ENCODE results near the gene TTN.

The TTN gene

GRCh38 chr2:178542161-178542560, 265.1 kb downstream of the TTN start:
- no peak for DNase-seq (ENCODE audit: low read depth)
- H3K4me3 ChIP-seq (ENCODE audit: low read depth, low read length), result no peak overlapping the region
- TF ChIP-seq, protein P1, sequence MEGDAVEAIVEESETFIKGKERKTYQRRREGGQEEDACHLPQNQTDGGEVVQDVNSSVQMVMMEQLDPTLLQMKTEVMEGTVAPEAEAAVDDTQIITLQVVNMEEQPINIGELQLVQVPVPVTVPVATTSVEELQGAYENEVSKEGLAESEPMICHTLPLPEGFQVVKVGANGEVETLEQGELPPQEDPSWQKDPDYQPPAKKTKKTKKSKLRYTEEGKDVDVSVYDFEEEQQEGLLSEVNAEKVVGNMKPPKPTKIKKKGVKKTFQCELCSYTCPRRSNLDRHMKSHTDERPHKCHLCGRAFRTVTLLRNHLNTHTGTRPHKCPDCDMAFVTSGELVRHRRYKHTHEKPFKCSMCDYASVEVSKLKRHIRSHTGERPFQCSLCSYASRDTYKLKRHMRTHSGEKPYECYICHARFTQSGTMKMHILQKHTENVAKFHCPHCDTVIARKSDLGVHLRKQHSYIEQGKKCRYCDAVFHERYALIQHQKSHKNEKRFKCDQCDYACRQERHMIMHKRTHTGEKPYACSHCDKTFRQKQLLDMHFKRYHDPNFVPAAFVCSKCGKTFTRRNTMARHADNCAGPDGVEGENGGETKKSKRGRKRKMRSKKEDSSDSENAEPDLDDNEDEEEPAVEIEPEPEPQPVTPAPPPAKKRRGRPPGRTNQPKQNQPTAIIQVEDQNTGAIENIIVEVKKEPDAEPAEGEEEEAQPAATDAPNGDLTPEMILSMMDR (conservative IDR thresholded peaks at IDR 0.05; ENCODE audit: low read depth, low read length), result no peak

DNA sequence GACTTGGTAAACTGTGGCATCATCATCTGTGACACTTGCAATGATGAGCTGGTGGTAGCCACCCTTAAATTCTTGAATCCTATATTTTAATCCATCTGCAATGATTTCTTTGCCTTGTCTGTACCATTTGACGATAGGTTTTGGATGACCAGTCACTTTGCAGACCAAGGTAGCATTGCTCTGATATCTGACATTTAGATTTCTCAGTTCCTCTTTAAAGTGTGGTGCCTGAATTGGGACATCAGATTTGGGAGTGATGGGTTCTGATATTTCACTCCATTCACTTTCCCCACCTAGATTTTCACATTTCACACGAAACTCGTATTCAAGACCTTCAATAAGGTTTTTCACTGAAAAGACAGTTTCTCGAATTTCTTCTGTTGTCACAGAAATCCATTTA, 271.2 kb downstream of the TTN start:
- TF ChIP-seq, protein P1 (conservative IDR thresholded peaks at IDR 0.05; ENCODE audit: low read depth, low read length), result no peak
- H3K4me3 ChIP-seq (ENCODE audit: low read depth, low read length), result no peak overlapping the region
- no peak for DNase-seq (ENCODE audit: low read depth)

DNA sequence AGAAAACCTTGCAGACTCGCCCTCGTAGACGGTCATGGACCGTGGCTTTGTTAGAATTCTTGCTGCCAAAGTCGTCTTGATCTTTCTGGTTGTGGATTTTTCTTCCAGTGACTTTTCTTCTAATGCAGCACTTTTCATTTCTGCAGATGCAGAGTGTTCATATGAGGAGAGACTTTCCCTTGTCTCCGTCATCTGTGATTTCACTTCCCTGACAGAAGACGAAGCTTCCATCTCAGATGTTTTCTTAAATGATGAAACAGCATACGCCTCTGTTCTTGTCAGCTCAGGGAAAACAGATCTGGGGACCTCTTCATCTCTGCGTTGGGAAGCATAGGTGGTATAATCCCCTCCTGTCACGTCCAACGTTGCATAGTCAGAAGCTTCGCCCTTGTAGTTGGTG, 276.1 kb downstream of the TTN start:
- H3K4me3 ChIP-seq (ENCODE audit: low read depth, low read length), result no peak overlapping the region
- TF ChIP-seq, protein P1 (conservative IDR thresholded peaks at IDR 0.05; ENCODE audit: low read depth, low read length), result no peak
- no peak for DNase-seq (ENCODE audit: low read depth)

DNA sequence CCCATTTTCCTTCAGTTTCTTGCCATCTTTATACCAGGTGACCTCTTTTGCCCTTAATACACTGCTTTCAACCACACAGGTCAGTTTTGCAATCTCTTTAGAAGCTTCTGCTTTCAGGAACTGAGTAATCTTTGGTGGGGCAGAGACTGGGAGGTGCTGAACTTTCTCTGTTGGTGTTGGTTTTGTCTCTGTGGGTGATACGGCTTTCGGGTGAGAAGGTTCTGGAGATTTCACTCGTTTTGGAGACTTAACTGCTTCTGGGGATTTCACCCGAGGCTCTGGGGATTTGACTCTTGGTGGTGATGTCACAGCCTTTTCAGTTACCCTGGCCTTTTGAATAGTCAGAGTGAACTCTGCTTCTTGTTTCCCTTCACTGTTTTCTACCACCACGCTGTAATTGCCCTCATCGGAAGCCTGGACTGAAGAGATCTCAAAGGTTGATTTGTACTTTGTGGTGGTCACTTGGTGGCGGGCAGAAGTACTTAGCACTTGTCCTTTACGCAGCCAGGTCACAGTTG, 276.5 kb downstream of the TTN start:
- TF ChIP-seq, protein P1 (conservative IDR thresholded peaks at IDR 0.05; ENCODE audit: low read depth, low read length), result no peak
- peak; percentile 25 for DNase-seq (ENCODE audit: low read depth)
- H3K4me3 ChIP-seq (ENCODE audit: low read depth, low read length), result no peak overlapping the region

DNA sequence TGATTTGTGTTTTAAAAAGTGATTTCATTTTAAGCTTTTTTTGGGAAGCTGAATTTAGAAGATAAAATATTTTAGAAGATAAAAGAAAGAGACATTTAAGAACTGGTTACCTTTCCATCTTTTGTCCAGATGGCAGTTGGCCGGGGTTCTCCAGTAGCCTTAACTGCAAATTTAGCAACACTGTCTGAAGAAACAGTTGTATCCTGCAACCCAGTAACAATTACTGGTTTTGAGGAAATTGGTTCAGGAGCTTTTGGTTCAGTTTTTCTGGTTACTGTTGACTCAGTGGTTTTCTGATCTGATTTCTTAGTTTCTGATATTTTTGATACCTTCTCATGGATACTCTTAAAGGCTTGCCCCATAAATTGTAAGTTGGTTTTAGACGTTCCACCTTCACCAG, 277.1 kb downstream of the TTN start:
- TF ChIP-seq, protein P1 (conservative IDR thresholded peaks at IDR 0.05; ENCODE audit: low read depth, low read length), result no peak
- no peak overlapping the region for H3K4me3 ChIP-seq (ENCODE audit: low read depth, low read length)
- DNase-seq (ENCODE audit: low read depth), result no peak

DNA sequence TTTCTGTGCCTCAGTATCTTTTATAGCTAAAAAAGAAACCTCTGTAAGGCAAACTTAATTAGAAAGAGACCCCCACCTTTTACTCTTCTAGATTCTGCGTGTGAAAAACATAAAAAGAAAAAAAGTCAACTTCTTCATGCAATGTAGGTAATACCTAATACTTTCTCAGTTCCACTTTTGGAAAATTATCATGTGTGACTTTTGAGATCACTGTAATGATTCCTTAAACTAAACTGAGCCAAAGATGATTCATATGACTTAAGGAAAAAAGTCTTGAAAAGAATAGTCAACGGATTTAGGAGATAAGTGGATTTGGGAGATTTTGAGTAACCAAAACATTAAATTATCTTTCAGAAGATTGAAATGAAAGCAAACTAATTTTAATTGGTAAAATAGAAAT, 278.0 kb downstream of the TTN start:
- TF ChIP-seq, protein P1 (conservative IDR thresholded peaks at IDR 0.05; ENCODE audit: low read depth, low read length), result no peak
- DNase-seq (ENCODE audit: low read depth), result no peak
- H3K4me3 ChIP-seq (ENCODE audit: low read depth, low read length), result no peak overlapping the region

DNA sequence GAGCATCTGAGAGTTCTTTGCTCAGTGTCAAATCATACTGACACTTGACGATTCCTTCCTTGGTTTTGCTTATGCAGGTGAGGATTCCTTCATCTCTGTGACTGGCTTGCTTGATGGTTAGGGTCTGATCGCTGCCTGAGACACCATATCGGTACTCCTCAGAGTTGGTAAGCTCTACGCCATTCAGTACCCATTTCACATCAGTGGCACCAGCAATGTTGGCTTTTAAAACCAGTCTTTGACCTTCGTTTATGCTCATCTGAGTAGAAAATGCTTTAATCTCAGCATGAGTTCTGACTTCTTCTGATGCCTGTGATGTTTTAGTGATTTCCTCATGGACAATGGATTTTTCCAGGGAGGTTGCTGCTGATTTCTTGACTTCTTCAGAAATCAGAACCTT, 278.6 kb downstream of the TTN start:
- TF ChIP-seq, protein P1 (conservative IDR thresholded peaks at IDR 0.05; ENCODE audit: low read depth, low read length), result no peak
- H3K4me3 ChIP-seq (ENCODE audit: low read depth, low read length), result no peak overlapping the region
- DNase-seq (ENCODE audit: low read depth), result no peak
